ENCODE data around the gene CYP27C1.

GRCh38 chr2:127196998-127197397, 23.1 kb downstream of the CYP27C1 start:
- TF ChIP-seq, protein P1, sequence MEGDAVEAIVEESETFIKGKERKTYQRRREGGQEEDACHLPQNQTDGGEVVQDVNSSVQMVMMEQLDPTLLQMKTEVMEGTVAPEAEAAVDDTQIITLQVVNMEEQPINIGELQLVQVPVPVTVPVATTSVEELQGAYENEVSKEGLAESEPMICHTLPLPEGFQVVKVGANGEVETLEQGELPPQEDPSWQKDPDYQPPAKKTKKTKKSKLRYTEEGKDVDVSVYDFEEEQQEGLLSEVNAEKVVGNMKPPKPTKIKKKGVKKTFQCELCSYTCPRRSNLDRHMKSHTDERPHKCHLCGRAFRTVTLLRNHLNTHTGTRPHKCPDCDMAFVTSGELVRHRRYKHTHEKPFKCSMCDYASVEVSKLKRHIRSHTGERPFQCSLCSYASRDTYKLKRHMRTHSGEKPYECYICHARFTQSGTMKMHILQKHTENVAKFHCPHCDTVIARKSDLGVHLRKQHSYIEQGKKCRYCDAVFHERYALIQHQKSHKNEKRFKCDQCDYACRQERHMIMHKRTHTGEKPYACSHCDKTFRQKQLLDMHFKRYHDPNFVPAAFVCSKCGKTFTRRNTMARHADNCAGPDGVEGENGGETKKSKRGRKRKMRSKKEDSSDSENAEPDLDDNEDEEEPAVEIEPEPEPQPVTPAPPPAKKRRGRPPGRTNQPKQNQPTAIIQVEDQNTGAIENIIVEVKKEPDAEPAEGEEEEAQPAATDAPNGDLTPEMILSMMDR (IDR thresholded peaks at IDR 0.05) = peak in 2 of 4 experiments; percentile 10 to 27
- TF ChIP-seq POLR2A (IDR thresholded peaks at IDR 0.05) = no peak
